KMS-11 (cell line): ENCODE measurements around the gene PDE8B.

Experiments used
- H2AFZ ChIP-seq: fragments of 200-600 bp; sonication (generic); 2 replicates; pipeline ENCODE4 v1.6.1; 2016; ENCODE audit warnings: antibody characterized with exemption, mixed run types, low read depth
- H3K27ac ChIP-seq: fragments of 200-600 bp; sonication (generic); 2 replicates; pipeline ENCODE4 v1.6.1; 2016; ENCODE audit warnings: mild to moderate bottlenecking, mixed run types
- H3K27me3 ChIP-seq: fragments of 200-600 bp; sonication (generic); 2 replicates; pipeline ENCODE4 v1.6.1; 2017; ENCODE audit warnings: mild to moderate bottlenecking, low read depth, mixed run types, moderate library complexity; ENCODE audit not compliant: insufficient read depth
- H3K36me3 ChIP-seq: fragments of 200-600 bp; sonication (generic); 2 replicates; pipeline ENCODE4 v1.6.1; 2017; ENCODE audit warnings: mild to moderate bottlenecking, mixed run types; ENCODE audit not compliant: insufficient read depth
- H3K4me1 ChIP-seq: fragments of 200-600 bp; sonication (generic); 2 replicates; pipeline ENCODE4 v1.6.1; 2016; ENCODE audit warnings: mild to moderate bottlenecking, low read depth, mixed run types; ENCODE audit not compliant: poor library complexity, severe bottlenecking
- H3K4me2 ChIP-seq: fragments of 200-600 bp; sonication (generic); 2 replicates; pipeline ENCODE4 v1.7.0; 2016; ENCODE audit warnings: mild to moderate bottlenecking, mixed run types
- H3K4me3 ChIP-seq: fragments of 200-600 bp; sonication (generic); IDR thresholded peaks from 2 replicates; pipeline ENCODE4 v1.6.1; 2017; ENCODE audit warnings: low read depth, low read length, mixed read lengths; ENCODE audit not compliant: insufficient read depth
- H3K79me2 ChIP-seq: fragments of 200-600 bp; sonication (generic); 2 replicates; pipeline ENCODE4 v1.6.1; 2016; ENCODE audit warnings: low read depth, mixed run types; ENCODE audit not compliant: insufficient read depth
- H3K9ac ChIP-seq: fragments of 200-600 bp; sonication (generic); 2 replicates; pipeline ENCODE4 v1.6.1; 2016; ENCODE audit warnings: mild to moderate bottlenecking, mixed run types
- H4K20me1 ChIP-seq: fragments of 200-600 bp; sonication (generic); 2 replicates; pipeline ENCODE4 v1.6.1; 2016; ENCODE audit warnings: mild to moderate bottlenecking, mixed run types; ENCODE audit not compliant: insufficient read depth
- TF ChIP-seq, protein P1 (sequence below): fragments of 200-600 bp; sonication (generic); conservative IDR thresholded peaks from 2 replicates; pipeline ENCODE4 v1.6.1; 2017; ENCODE audit warnings: low read depth, mild to moderate bottlenecking, antibody characterized with exemption, low read length, moderate library complexity, mixed read lengths

Gene PDE8B

DNA sequence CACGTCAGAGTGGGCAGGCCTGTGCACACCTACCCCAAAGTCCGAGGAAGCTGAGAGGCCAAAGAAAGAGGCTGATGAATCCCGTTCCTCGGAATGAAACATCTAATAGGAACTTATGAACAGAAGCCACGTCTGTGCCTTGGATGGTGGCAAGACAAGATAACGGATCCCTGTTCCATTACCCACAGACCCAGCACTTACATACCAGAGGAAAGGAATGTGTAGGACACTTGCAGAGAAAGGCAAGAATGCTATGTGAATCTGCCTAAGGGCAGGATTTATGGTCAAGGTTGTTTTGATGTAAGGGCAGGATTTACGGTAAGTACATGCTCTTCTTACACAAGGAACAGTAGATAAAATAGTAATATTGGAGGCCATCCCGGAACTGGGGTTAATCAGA lies 188.4 kb downstream of the PDE8B start:
- Histone ChIP-seq H3K4me3 (no peak overlapping the region), H3K36me3 (no peaks in the 10 kb centered on the region), H3K79me2 (no peaks in the 10 kb centered on the region), H4K20me1 (no peaks in the 10 kb centered on the region), H3K27ac (no peak overlapping the region), H2AFZ (no peak overlapping the region), H3K9ac (no peak overlapping the region), H3K27me3 (no peaks in the 10 kb centered on the region), H3K4me2 (no peak overlapping the region), H3K4me1 (peaks cover 15% of the 10 kb centered on the region)
- TF ChIP-seq, protein P1, sequence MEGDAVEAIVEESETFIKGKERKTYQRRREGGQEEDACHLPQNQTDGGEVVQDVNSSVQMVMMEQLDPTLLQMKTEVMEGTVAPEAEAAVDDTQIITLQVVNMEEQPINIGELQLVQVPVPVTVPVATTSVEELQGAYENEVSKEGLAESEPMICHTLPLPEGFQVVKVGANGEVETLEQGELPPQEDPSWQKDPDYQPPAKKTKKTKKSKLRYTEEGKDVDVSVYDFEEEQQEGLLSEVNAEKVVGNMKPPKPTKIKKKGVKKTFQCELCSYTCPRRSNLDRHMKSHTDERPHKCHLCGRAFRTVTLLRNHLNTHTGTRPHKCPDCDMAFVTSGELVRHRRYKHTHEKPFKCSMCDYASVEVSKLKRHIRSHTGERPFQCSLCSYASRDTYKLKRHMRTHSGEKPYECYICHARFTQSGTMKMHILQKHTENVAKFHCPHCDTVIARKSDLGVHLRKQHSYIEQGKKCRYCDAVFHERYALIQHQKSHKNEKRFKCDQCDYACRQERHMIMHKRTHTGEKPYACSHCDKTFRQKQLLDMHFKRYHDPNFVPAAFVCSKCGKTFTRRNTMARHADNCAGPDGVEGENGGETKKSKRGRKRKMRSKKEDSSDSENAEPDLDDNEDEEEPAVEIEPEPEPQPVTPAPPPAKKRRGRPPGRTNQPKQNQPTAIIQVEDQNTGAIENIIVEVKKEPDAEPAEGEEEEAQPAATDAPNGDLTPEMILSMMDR: no peak

DNA sequence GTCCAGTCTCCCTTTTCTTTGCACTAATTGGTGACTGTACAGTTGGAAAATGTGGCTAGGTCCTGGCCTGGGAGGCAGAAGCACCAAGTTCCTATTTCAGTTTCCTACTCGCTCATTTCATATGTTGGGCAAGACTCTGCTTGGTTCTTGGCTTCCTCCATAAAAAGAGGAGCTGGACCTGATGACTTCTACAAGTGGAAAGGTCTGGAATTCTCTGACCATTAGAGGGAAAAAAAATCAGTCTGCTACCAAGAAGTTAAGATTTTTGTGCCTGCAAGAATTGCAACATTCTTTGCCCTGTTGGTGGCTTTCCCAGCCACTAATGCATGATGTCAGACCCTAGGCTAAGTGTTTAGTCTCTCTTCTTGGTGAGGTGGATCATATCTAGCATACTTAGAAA lies 190.2 kb downstream of the PDE8B start:
- H2AFZ ChIP-seq: no peak overlapping the region
- no peaks in the 10 kb centered on the region for H3K79me2 ChIP-seq
- H3K4me2 ChIP-seq: no peak overlapping the region
- no peak overlapping the region for H3K4me3 ChIP-seq
- H3K27me3 ChIP-seq: no peaks in the 10 kb centered on the region
- no peak overlapping the region for H3K9ac ChIP-seq
- no peaks in the 10 kb centered on the region for H4K20me1 ChIP-seq
- TF ChIP-seq, protein P1: no peak
- no peaks in the 10 kb centered on the region for H3K36me3 ChIP-seq
- peaks cover 15% of the 10 kb centered on the region for H3K4me1 ChIP-seq
- H3K27ac ChIP-seq: no peak overlapping the region

DNA sequence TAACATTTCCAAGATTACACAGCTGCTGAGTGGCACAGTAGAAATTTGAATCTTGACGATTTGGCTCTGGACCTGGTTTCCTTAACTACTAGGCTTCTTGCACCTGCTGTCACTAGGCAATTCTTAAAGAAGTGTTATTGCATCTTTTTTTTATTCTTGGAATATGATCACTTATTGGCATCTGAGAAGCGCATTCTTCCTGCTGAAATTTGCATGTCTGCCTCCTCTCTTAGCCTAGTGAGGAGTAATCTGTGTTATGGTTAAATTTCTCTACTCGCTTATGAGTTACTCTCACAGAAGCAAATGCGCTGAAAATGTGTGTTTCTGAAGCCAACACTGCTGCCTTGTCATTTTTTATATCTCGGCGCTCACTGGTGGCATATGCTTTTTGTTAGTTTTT lies 192.3 kb downstream of the PDE8B start:
- no peak overlapping the region for H3K9ac ChIP-seq
- TF ChIP-seq, protein P1: no peak
- no peaks in the 10 kb centered on the region for H4K20me1 ChIP-seq
- no peaks in the 10 kb centered on the region for H3K27me3 ChIP-seq
- no peak overlapping the region for H3K27ac ChIP-seq
- no peak overlapping the region for H3K4me3 ChIP-seq
- H2AFZ ChIP-seq: no peak overlapping the region
- peaks cover 9% of the 10 kb centered on the region for H3K4me1 ChIP-seq
- H3K36me3 ChIP-seq: no peaks in the 10 kb centered on the region
- no peak overlapping the region for H3K4me2 ChIP-seq
- H3K79me2 ChIP-seq: no peaks in the 10 kb centered on the region

DNA sequence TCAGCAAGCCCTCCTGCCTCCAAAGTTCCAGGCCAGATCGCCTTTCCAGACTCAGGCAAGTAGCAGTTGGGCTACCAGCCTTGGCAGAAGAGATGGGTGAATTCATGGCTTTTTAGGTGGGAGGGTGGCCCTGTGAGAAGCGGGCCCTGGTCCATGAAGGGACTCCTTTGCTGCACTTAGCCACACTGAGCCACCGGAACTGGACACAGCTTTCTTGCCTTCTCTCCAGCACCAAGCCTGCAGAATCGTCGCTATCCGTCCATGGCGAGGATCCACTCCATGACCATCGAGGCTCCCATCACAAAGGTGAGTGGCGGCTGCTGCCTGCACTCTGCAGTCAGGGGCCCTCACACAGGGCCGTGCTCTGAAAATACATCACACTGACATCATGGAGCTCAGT lies 196.7 kb downstream of the PDE8B start:
- Histone ChIP-seq H3K4me3 (no peak overlapping the region), H2AFZ (no peak overlapping the region), H3K79me2 (no peaks in the 10 kb centered on the region), H3K36me3 (no peaks in the 10 kb centered on the region), H4K20me1 (no peaks in the 10 kb centered on the region), H3K27ac (no peak overlapping the region), H3K4me2 (no peak overlapping the region), H3K27me3 (no peaks in the 10 kb centered on the region), H3K9ac (no peak overlapping the region), H3K4me1 (peaks cover 9% of the 10 kb centered on the region)
- TF ChIP-seq, protein P1: no peak
